ENCODE measurements around the gene RBM41.
"Not testable (repeated sequence)": the region's sequence is repeated elsewhere in the genome, so short reads cannot be mapped to it uniquely, and the experiment has no call there.

GRCh38 chrX:107155621-107156430, 37.2 kb upstream of the RBM41 start:
- TF ChIP-seq CTCF (IDR thresholded peaks at IDR 0.05; ENCODE audit: extremely low read depth in 1 of 2, insufficient read depth in 1 of 2, low read depth in 1 of 2, low read length in 2 of 2); POLR2A (IDR thresholded peaks at IDR 0.05; ENCODE audit: low read depth, low read length); MYC (IDR thresholded peaks at IDR 0.05; ENCODE audit: low read depth, low read length); EZH2 (IDR thresholded peaks at IDR 0.05; ENCODE audit: borderline replicate concordance, low read depth, low read length, severe bottlenecking); POLR2AphosphoS5 (IDR thresholded peaks at IDR 0.05; ENCODE audit: insufficient read depth, low read depth, low read length); MAX (IDR thresholded peaks at IDR 0.05; ENCODE audit: insufficient read depth, insufficient read length); JUN (IDR thresholded peaks at IDR 0.05; ENCODE audit: borderline replicate concordance, insufficient read depth, insufficient read length, low read depth): not testable (repeated sequence)
